Panc1 (cell line): Measurements from ENCODE around the gene C6.

ENCODE experiments used
- CTCF ChIP-seq: fragments of 450-650 bp; IDR thresholded peaks from 2 replicates; pipeline ENCODE4 v1.5.1; 2017; ENCODE audit warnings: mild to moderate bottlenecking
- POLR2AphosphoS5 ChIP-seq: IDR thresholded peaks from 2 replicates; pipeline ENCODE4 v1.6.1; 2012; ENCODE audit warnings: mild to moderate bottlenecking, low read depth, low read length, moderate library complexity
- SIN3A ChIP-seq: IDR thresholded peaks from 2 replicates; pipeline ENCODE4 v1.6.1; 2012; ENCODE audit warnings: low read depth, mild to moderate bottlenecking, low read length, moderate library complexity, borderline replicate concordance; ENCODE audit not compliant: insufficient read depth
- TCF7L2 ChIP-seq: IDR thresholded peaks from 2 replicates; pipeline ENCODE4 v1.6.1; 2011; ENCODE audit warnings: mild to moderate bottlenecking, low read depth, low read length, inconsistent platforms

GRCh38 chr5:41246376-41246775 is 33.0 kb upstream of the C6 start:
- TF ChIP-seq POLR2AphosphoS5 (no peak), CTCF (no peak), TCF7L2 (no peak), SIN3A (no peak)
